ENCODE data around the gene TNNC2. TPM values are rescaled to one million over a fixed set of nuclear protein-coding genes. Genes with fewer than 3 reads are reported as not detected.

Gene TNNC2
- total RNA-seq, 1 donor from 2014 or later = 1.2 TPM

GRCh38 chr20:45779011-45779915 lies 47.8 kb downstream of the TNNC2 start:
- peak; percentile 93 for DNase-seq (ENCODE audit: extremely low spot score, unreplicated experiment)
- no peaks in the 10 kb centered on the region for H3K27me3 Mint-ChIP-seq (ENCODE audit: unreplicated experiment)
- no peak for TF ChIP-seq CTCF (IDR thresholded peaks at IDR 0.05)
- H3K36me3 Mint-ChIP-seq (ENCODE audit: unreplicated experiment) = no peaks in the 10 kb centered on the region
- no peak overlapping the region for H3K4me3 Mint-ChIP-seq (ENCODE audit: unreplicated experiment)
- peaks cover 49% of the 10 kb centered on the region for H3K4me1 Mint-ChIP-seq (ENCODE audit: unreplicated experiment)
- H3K27ac Mint-ChIP-seq (ENCODE audit: unreplicated experiment) = peak overlapping the region; percentile 94
- H3K9me3 Mint-ChIP-seq (ENCODE audit: unreplicated experiment) = no peaks in the 10 kb centered on the region

- Mint-ChIP-seq H3K27ac (ENCODE audit: unreplicated experiment) (no peak overlapping the region), H3K4me1 (ENCODE audit: unreplicated experiment) (peaks cover 50% of the 10 kb centered on the region), H3K27me3 (ENCODE audit: unreplicated experiment) (peaks cover 3% of the 10 kb centered on the region), H3K9me3 (ENCODE audit: unreplicated experiment) (no peaks in the 10 kb centered on the region), H3K36me3 (ENCODE audit: unreplicated experiment) (no peaks in the 10 kb centered on the region), H3K4me3 (ENCODE audit: unreplicated experiment) (no peak overlapping the region)
- TF ChIP-seq CTCF (IDR thresholded peaks at IDR 0.05) = no peak
- DNase-seq (ENCODE audit: extremely low spot score, unreplicated experiment) = no peak
Observed at GRCh38 chr20:45776931-45777330, 50.2 kb downstream of the TNNC2 start.

- Mint-ChIP-seq H3K27me3 (ENCODE audit: unreplicated experiment) (peaks cover 3% of the 10 kb centered on the region), H3K9me3 (ENCODE audit: unreplicated experiment) (no peaks in the 10 kb centered on the region), H3K27ac (ENCODE audit: unreplicated experiment) (no peak overlapping the region), H3K36me3 (ENCODE audit: unreplicated experiment) (no peaks in the 10 kb centered on the region), H3K4me1 (ENCODE audit: unreplicated experiment) (peaks cover 48% of the 10 kb centered on the region), H3K4me3 (ENCODE audit: unreplicated experiment) (no peak overlapping the region)
- no peak for DNase-seq (ENCODE audit: extremely low spot score, unreplicated experiment)
- TF ChIP-seq CTCF (IDR thresholded peaks at IDR 0.05) = no peak
Observed at GRCh38 chr20:45775411-45775810, 51.7 kb downstream of the TNNC2 start.

- no peak for DNase-seq (ENCODE audit: extremely low spot score, unreplicated experiment)
- H3K36me3 Mint-ChIP-seq (ENCODE audit: unreplicated experiment) = no peaks in the 10 kb centered on the region
- H3K4me3 Mint-ChIP-seq (ENCODE audit: unreplicated experiment) = no peak overlapping the region
- H3K4me1 Mint-ChIP-seq (ENCODE audit: unreplicated experiment) = peaks cover 43% of the 10 kb centered on the region
- TF ChIP-seq CTCF (IDR thresholded peaks at IDR 0.05) = no peak
- no peaks in the 10 kb centered on the region for H3K9me3 Mint-ChIP-seq (ENCODE audit: unreplicated experiment)
- peaks cover 3% of the 10 kb centered on the region for H3K27me3 Mint-ChIP-seq (ENCODE audit: unreplicated experiment)
- no peak overlapping the region for H3K27ac Mint-ChIP-seq (ENCODE audit: unreplicated experiment)
Observed at GRCh38 chr20:45774945-45775344, 52.2 kb downstream of the TNNC2 start.

Other genes with a start within 250 kb of the TNNC2 start
- gene WFDC8, start 248.0 kb downstream of the TNNC2 start, total RNA-seq = not detected in 2 replicates
- gene WFDC10A, start 197.6 kb downstream of the TNNC2 start, total RNA-seq = not detected in 2 replicates
- not detected in 2 replicates for gene WFDC9, start 196.0 kb downstream of the TNNC2 start, total RNA-seq
- not detected in 2 replicates for gene WFDC11, start 157.1 kb downstream of the TNNC2 start, total RNA-seq
- not detected in 2 replicates for gene WFDC13, start 125.3 kb downstream of the TNNC2 start, total RNA-seq
- not detected in 2 replicates for gene WFDC10B, start 122.3 kb downstream of the TNNC2 start, total RNA-seq
- not detected in 2 replicates for gene SPINT4, start 105.0 kb downstream of the TNNC2 start, total RNA-seq
- 0.91 TPM in 1 of 2 replicates, not detected in the other for gene WFDC3, start 35.4 kb downstream of the TNNC2 start, total RNA-seq
- 23.2 and 30.0 TPM in 2 replicates for gene DNTTIP1, start 35.4 kb downstream of the TNNC2 start, total RNA-seq
- 21.3 and 21.9 TPM in 2 replicates for gene UBE2C, start 14.7 kb downstream of the TNNC2 start, total RNA-seq
- 24.4 and 25.6 TPM in 2 replicates for gene SNX21, start 6.5 kb upstream of the TNNC2 start, total RNA-seq
- gene ACOT8, start 30.1 kb upstream of the TNNC2 start, total RNA-seq = 23.6 and 23.9 TPM in 2 replicates
- 3.9 and 4.4 TPM in 2 replicates for gene ZSWIM3, start 30.3 kb upstream of the TNNC2 start, total RNA-seq
- 12.6 and 13.3 TPM in 2 replicates for gene ZSWIM1, start 53.9 kb upstream of the TNNC2 start, total RNA-seq
- 2.9 TPM in 2 replicates for gene SPATA25, start 60.3 kb upstream of the TNNC2 start, total RNA-seq
- 7.3 and 7.4 TPM in 2 replicates for gene NEURL2, start 63.9 kb upstream of the TNNC2 start, total RNA-seq
- gene CTSA, start 64.0 kb upstream of the TNNC2 start, total RNA-seq = 310 and 318 TPM in 2 replicates
- 195 and 211 TPM in 2 replicates for gene PLTP, start 84.8 kb upstream of the TNNC2 start, total RNA-seq
- gene PCIF1, start 107.4 kb upstream of the TNNC2 start, total RNA-seq = 34.6 and 42.1 TPM in 2 replicates
- gene ZNF335, start 144.9 kb upstream of the TNNC2 start, total RNA-seq = 23.9 and 24.6 TPM in 2 replicates
- gene MMP9, start 181.6 kb upstream of the TNNC2 start, total RNA-seq = not detected in 2 replicates
- 1.7 TPM in 1 of 2 replicates, not detected in the other for gene SLC12A5, start 201.9 kb upstream of the TNNC2 start, total RNA-seq

Measured in osteocyte (in vitro differentiated cells).